Glomerular visceral epithelial cell (primary cell): ENCODE data around the gene MTREX.
"Not testable (repeated sequence)": the region's sequence is repeated elsewhere in the genome, so short reads cannot be mapped to it uniquely, and the experiment has no call there.

ENCODE experiments used
- DNase-seq: peaks from one replicate; pipeline ENCODE4 v3.0.0-alpha.2; 2016; ENCODE audit errors: extremely low spot score

The MTREX gene

GRCh38 chr5:55307383-55308253, at the start of gene MTREX, which contains the start of gene DHX29:
Gene MTREX, plus strand, starts transcription at chr5:55307989. Its CDS starts 25 bp downstream, at chr5:55308014.
Gene DHX29, minus strand, starts transcription at chr5:55307694. Its CDS starts 121 bp downstream, at chr5:55307573.
- peak; percentile 91 for DNase-seq

- DNase-seq = no peak
Observed at GRCh38 chr5:55258339-55258738, 49.5 kb upstream of the MTREX start.

DNA sequence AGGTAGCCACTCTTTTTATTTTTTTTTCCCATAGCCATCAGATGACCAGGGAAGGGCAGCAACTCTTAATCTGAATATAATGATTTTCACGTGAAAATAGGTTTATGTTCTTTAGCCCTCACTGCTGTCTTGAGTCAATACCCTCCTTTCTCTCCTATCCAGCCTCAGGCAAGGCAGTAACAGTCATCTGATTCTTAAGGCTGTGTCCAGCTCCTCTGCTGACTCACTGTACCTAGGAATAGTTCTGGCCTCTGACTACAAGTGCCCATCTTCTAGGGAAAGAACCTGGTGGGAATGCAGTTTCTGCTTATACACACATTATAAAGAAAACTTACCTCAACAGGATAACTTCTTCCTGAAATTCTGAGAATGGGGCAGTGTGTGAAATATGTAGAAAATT, 31.0 kb upstream of the MTREX start:
- DNase-seq = no peak

GRCh38 chr5:55278778-55279177, 29.0 kb upstream of the MTREX start:
- peak; percentile 11 for DNase-seq

DNA sequence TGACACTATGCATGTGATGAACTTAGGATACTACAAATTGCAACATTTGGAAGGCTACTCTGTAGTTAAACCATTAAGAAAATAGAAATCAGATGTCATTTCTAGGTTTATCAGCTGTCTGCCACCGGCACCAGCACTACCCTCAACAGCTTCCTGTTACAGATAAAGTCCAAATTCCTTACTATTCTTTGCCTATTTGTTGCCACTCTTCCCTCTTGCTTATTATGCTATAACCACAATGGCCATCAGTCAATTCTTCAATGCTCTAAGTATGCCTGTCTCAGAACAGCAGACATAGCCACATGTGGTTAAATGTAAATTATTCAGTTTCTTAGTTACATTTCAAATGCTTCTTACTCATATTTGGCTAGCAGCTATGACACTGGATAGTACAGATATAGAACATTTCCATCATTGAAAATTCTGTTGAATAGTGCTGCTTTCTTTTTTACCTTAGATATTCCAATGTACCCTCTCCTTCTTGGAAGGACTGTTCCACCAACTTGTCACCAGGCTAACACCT, 21.3 kb upstream of the MTREX start:
- DNase-seq = no peak

GRCh38 chr5:55289808-55290207, 18.0 kb upstream of the MTREX start:
- DNase-seq = no peak

DNA sequence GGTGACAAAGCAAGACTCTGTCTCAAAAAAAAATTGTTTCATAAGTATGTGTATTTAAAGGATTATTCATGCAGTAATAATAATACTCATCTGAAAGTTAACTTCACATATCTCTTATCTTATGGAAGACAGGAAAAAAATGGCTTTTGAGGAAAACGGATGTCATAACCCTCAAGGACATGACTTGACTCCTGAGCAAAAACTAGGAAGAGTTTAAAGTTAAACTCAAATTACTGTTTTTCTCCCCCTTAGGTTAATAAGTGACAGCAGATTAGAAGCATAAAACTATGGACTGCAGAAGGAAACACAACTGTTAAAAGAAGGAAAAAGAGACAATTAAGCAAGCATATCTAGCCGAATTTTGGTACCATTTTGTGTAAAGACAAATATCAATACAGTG, 16.8 kb upstream of the MTREX start:
- DNase-seq = no peak

- no peak for DNase-seq
Observed at GRCh38 chr5:55294935-55295334, 12.9 kb upstream of the MTREX start.

GRCh38 chr5:55300890-55301289, 6.9 kb upstream of the MTREX start:
- no peak for DNase-seq

GRCh38 chr5:55303238-55303690, 4.5 kb upstream of the MTREX start:
- peak; percentile 17 for DNase-seq

DNA sequence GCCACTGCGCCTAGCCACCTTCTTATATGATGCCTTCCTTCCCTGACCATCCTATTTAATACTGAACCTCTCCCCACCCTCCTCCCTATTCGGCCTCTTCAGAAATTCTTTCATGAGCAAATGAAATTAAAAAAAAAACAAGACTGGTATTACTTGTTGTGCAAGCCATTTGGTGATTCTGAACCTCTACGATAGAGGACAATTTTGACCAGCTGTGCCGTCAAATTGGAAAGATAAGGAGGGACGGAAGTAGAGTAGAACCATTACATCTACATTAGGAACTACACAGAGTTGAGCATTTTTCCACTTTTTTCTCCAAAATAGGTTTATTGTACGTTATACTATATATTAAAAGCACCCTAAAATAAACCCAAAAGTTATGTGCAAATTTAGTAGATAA, 3.2 kb upstream of the MTREX start:
- DNase-seq = no peak

DNA sequence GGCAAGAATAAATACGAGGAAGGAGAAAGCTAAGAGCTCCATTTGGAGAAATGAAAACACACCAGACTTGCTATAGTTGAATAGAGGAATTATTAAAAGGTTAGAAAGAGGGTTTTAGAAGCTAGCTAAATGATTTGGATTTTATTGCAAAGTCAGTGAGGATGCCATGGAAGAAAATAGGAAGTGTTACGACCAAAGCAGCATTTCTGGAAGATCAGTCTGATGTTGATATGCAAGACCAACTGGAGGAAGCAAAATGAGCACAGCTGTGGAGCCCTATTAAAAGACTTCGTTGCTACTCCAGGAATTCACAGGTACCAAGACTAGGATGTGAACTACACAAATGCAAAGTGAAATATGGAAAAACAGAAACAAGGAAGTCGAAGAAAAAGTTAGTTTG, 2.4 kb upstream of the MTREX start:
- DNase-seq = no peak

DNA sequence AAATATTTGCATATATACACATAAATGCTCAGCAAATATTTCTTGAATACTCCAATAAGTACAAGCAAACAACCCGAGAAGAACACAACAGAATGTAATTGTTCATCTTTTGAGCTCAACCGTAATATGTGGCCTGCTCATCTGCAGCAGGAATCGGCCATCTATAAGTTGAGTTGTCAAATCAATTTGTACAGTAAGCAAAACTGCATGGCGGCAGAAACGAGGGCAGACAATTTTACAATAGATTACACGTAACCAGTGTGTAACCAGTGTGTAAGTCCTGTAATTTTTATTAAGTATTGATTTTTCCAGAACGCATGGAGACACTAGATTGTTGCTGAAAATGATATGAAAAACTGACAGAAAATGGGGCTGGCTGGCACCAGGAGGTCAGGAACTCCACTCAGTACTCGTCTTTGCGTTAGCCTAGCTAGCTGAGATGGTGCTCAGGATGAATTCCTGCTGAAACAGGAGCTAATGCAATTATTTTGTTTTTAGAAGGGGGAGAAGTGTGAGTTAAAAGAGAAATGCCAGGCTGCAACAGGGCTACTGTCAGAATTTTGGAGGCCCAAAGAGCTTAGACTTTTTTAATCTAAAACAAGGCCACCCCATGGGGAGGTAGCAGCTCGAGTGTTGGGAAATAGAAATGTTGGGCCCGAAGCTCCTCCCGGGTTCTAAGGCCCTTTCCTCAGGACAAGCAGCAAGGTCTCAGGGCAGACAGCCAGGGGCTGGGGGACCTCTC, 977 bp upstream of the MTREX start:
- peak; percentile 16 for DNase-seq

GRCh38 chr5:55308254-55308836, 556 bp downstream of the MTREX start:
- DNase-seq = no peak

- no peak for DNase-seq
Observed at GRCh38 chr5:55313870-55314617, 6.3 kb downstream of the MTREX start.

- DNase-seq = no peak
Observed at GRCh38 chr5:55316289-55316688, 8.5 kb downstream of the MTREX start.

DNA sequence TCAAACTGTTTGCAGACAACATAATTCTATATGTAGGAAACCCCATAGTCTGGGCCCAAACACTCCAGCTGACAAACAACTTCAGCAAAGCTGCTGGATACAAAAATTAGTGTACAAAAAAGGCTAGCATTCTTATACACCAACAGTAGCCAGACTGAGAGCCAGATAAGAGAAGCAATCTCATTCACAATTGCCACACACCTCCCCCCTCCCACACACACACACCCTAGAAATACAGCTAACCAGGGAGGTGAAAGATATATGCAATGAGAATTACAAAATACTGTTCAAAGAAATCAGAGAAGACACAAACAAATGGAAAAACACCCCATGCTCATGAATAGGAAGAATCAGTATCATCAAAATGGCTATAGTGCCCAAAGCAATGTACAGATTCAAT, 9.0 kb downstream of the MTREX start:
- no peak for DNase-seq

DNA sequence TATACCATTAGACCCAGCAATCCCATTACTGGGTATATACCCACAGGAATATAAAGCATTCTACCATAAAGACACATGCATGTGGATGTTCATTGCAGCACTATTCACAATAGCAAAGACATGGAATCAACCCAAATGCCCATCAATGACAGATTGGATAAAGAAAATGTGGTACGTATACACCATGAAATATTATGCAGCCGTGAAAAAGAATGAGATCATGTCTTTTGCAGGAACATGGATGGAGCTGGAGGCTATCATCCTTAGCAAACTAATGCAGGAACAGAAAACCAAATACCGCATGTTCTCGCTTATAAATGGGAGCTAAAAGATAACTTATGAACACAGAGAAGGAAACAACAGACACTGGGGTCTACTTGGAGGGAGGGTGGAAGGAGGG, 10.4 kb downstream of the MTREX start:
- DNase-seq = not testable (repeated sequence)

- DNase-seq = no peak
Observed at GRCh38 chr5:55319491-55319890, 11.7 kb downstream of the MTREX start.

- DNase-seq = no peak
Observed at GRCh38 chr5:55320571-55320970, 12.8 kb downstream of the MTREX start.

DNA sequence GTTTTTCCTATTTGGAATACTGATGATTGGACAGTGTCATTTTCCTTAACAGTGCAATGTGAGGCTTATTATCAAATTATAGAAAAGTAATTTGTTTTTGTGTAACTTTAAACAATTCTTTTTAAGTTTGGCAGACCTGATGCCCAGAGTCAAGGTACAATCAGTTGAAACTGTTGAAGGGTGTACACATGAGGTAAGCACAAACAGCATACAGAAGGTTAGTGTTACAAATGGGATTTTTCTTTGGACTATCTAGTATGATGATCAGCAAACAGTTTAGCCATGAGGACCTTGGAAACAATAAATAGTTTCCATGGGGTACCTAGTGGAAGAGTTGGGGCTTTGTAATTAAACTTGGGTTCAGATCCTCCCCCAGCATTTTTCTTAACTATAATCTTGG, 16.2 kb downstream of the MTREX start:
- no peak for DNase-seq
